ENCODE measurements around the gene CCDC88A. TPM values are rescaled to one million over a fixed set of nuclear protein-coding genes. Genes with fewer than 3 reads are reported as not detected.

The CCDC88A gene
- total RNA-seq (ENCODE audit: low replicate concordance), result 111 and 123 TPM in 2 replicates

- peak; percentile 97 for DNase-seq (ENCODE audit: low read depth)
- peak within 1 kb of the TSS; percentile 93 for H3K4me3 ChIP-seq (ENCODE audit: low read depth, low read length)
- TF ChIP-seq, protein P1, sequence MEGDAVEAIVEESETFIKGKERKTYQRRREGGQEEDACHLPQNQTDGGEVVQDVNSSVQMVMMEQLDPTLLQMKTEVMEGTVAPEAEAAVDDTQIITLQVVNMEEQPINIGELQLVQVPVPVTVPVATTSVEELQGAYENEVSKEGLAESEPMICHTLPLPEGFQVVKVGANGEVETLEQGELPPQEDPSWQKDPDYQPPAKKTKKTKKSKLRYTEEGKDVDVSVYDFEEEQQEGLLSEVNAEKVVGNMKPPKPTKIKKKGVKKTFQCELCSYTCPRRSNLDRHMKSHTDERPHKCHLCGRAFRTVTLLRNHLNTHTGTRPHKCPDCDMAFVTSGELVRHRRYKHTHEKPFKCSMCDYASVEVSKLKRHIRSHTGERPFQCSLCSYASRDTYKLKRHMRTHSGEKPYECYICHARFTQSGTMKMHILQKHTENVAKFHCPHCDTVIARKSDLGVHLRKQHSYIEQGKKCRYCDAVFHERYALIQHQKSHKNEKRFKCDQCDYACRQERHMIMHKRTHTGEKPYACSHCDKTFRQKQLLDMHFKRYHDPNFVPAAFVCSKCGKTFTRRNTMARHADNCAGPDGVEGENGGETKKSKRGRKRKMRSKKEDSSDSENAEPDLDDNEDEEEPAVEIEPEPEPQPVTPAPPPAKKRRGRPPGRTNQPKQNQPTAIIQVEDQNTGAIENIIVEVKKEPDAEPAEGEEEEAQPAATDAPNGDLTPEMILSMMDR (IDR thresholded peaks at IDR 0.05; ENCODE audit: insufficient read depth, low read length), result peak; percentile 40
Observed at GRCh38 chr2:55419679-55420438, at the start of gene CCDC88A. TSS of gene CCDC88A (minus strand) at chr2:55419856. CDS start at chr2:55419079, 777 bp downstream.

DNA sequence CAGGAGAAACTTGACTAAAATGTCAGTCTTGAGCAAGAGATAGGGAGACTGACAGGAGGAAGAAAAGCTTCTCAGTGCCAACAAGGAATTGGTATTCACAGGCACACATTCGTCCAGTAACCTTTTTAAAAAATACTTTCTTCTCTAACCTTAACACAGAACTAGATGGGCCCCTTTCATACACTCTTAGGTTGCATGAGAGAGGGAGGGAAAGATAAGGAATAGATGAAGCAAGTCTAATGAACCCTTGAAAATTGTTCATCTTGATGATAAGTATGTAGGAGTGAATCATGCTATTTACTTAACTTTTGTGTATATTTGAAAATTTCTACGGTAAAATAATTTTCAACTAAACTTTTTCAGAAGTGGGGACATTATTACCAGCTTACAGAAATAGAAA lies 42.0 kb upstream of the CCDC88A start:
- DNase-seq (ENCODE audit: low read depth), result no peak
- TF ChIP-seq, protein P1 (IDR thresholded peaks at IDR 0.05; ENCODE audit: insufficient read depth, low read length), result no peak
- H3K4me3 ChIP-seq (ENCODE audit: low read depth, low read length), result no peak overlapping the region

- no peak overlapping the region for H3K4me3 ChIP-seq (ENCODE audit: low read depth, low read length)
- peak; percentile 40 for DNase-seq (ENCODE audit: low read depth)
- TF ChIP-seq, protein P1 (IDR thresholded peaks at IDR 0.05; ENCODE audit: insufficient read depth, low read length), result no peak
Observed at GRCh38 chr2:55460562-55460961, 40.9 kb upstream of the CCDC88A start.

DNA sequence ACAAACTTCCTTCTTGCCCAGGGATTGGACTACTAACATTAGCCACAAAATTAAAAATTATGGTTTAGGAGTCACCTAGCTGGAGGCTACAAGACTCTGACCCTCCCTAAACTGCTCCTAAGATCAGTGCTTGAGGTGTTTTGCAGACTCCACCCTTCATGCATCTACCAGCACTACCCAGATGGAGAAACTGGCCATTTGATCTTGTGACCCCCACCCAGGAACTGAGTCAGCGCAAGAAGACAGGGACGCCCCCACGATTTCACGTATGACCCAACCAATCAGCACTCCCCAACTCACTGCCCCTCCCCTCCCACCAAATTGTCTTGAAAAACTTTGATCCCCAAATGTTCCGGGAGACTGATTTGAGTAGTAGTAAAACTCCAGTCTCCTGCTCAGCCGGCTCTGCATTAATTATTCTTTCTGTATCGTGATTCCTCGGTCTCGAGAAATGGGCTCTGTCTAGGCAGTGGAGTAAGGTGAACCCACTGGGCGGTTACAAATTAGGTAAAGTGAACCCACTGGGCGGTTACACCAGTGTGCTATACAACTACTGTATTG lies 40.1 kb upstream of the CCDC88A start:
- TF ChIP-seq, protein P1 (IDR thresholded peaks at IDR 0.05; ENCODE audit: insufficient read depth, low read length), result no peak
- H3K4me3 ChIP-seq (ENCODE audit: low read depth, low read length), result no peak overlapping the region
- DNase-seq (ENCODE audit: low read depth), result no peak

DNA sequence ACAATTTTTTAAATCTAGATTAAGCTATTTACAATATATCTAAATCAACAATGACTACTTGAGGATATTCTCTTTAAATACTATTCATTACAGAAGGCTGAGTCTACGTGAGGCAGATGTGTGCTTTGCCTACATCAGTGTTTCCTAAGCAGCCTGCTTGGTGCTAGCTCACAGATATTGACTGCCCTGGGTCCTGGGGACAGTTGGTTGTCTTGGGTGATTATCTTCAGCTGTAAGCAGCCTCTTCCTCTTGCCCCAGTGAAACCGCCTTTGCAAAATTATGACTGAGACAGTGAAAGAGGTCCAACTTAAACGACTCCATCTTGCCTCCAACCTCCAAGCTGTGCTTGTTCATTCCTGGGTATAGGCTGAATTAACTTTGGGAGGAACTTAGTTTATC lies 39.6 kb upstream of the CCDC88A start:
- TF ChIP-seq, protein P1 (IDR thresholded peaks at IDR 0.05; ENCODE audit: insufficient read depth, low read length), result no peak
- no peak overlapping the region for H3K4me3 ChIP-seq (ENCODE audit: low read depth, low read length)
- no peak for DNase-seq (ENCODE audit: low read depth)

- H3K4me3 ChIP-seq (ENCODE audit: low read depth, low read length), result no peak overlapping the region
- no peak for DNase-seq (ENCODE audit: low read depth)
- TF ChIP-seq, protein P1 (IDR thresholded peaks at IDR 0.05; ENCODE audit: insufficient read depth, low read length), result no peak
Observed at GRCh38 chr2:55454121-55454520, 34.5 kb upstream of the CCDC88A start.
